GM12892 (cell line): ENCODE measurements around the gene TPPP3.
"Not testable (repeated sequence)": the region's sequence is repeated elsewhere in the genome, so short reads cannot be mapped to it uniquely, and the experiment has no call there.

ENCODE experiments used
- POLR2A ChIP-seq: IDR thresholded peaks from 2 replicates; pipeline ENCODE4 v1.6.1; 2011; ENCODE audit warnings: low read depth, low read length, control low read depth
- POLR2AphosphoS5 ChIP-seq: IDR thresholded peaks from 2 replicates; pipeline ENCODE4 v1.6.1; 2011; ENCODE audit warnings: low read depth, low read length, control low read depth

GRCh38 chr16:67376012-67376411, 17.3 kb downstream of the TPPP3 start:
- TF ChIP-seq POLR2AphosphoS5, POLR2A: not testable (repeated sequence)
